GM19023 (cell line): ENCODE results near the gene SATB1.

Experiments
- ATAC-seq: cut with Tn5 transposase; IDR thresholded peaks from one replicate; pipeline ENCODE4 v1.9.1; 2021; ENCODE audit warnings: mild to moderate bottlenecking, moderate library complexity; ENCODE audit not compliant: unreplicated experiment

Gene SATB1

DNA sequence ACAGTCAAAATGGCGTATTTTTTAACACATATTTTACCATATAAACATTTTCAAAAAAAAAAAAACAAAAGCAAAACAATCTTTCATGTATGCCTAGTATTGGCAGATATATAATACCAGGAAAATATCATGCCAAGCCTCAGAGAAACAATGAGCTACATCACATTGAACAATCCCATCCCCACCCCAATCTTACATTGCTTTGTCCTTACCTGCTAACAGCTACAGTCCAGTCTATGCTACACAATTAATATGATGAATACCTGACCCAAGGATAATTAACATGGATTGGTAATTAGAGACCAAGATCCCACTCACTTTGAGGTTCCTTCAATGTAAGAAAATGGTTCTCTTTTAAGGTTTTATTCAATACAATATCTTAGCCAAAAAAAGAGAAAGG is 7.6 kb upstream of the SATB1 start:
- ATAC-seq: no peak

DNA sequence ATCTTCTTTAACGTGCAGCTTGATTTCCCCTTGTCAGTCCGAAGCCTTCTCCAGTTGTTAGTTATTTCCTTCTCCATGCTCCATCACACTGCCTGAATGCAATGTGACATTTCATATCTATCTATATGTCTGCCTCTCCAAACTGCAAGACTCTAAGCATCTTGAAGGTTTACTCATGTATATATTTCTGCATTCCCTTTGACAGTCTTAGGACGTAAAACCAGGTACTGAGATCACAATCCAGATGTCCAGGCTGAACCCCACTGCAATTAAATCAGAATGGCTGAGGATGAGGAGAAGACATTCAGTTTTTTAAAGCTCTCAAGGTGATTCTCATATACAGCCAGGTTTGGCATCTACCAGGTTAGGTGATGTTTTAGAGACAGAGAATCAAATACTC is 6.1 kb upstream of the SATB1 start:
- no peak for ATAC-seq

DNA sequence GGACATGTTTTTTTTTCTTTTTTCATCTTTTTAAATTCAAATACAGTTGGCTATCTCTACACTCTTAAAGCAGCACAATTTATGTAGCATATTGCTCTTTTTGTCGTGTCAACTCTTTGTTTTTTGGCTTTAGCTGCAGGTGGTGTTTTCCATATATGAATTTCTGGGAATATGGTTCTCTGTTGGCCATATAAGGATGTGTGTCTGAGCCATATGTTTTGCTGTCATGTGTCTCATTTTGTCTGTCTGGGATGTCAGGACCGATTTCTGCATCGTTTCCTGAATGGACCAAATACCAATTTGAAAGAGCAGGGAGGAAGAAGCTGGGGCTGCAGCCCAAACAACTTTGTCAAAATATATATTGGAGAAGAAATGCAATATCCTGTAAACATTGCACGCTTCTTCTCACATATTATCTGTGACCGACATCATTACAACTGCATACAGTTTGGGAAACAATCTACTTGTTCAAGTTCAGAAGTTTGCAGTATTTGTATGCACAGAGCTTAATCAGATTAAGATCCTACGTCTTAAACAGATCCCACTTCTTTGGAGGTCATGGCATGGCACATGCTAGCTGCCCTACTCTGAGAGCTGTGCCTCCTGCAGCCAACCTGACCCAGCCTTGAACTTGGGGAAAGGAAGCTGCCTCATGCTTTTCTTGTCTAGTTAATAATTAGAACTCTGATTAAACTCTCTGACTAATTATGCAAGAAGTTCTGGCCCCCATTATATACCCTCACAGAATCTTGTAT is 4.0 kb upstream of the SATB1 start:
- no peak for ATAC-seq

DNA sequence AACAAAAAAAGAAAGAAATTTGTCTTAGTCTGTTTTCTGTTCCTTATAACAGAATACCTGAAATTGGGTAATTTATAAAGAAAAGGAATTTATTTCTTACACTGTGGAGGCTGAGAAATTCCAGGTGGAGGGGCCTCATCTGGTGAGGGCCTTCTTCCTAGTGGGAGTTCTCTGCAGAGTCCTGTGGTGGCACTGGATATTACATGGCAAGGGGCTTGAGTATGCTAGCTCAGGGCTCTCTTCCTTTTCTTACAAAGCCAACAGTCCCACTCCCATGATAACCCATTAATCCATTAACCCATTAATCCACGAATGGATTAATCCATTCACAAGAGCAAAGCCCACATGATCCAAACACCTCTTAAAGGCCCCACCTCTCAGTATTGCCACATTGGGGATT is 2.9 kb upstream of the SATB1 start:
- ATAC-seq: no peak

DNA sequence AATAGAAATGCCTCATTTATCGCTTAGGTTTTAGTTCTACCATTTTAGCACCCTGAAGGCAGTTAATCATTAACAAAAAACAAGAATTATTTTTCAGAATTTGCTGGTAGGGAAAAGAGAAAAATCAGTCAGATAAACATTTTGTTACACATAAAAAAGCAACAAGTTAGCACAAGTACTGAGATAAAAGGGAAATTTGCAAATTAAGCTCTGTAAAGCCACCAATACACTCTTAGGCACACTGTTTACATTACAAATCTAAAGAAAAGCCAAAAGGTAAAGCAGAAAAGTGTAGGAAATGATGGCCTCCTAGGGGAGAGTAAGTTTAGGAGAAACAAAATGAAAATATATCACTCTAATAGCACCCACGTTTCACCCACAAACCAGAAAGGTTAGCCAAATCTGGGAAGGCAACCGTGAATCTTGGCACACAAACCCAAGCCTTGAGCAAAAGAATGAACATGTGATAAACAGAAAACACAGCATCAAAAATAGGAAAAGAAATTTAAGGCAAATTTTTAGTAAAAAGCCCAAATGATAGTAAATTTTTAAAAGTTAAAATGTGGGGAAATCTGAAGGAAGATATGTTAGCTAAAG is 1.6 kb upstream of the SATB1 start:
- ATAC-seq: no peak

GRCh38 chr3:18425641-18426257 is 610 bp upstream of the SATB1 start:
- ATAC-seq: peak; percentile 15

- ATAC-seq: peak; percentile 8
Measured at GRCh38 chr3:18424213-18424728, 868 bp downstream of the SATB1 start.

GRCh38 chr3:18423401-18424212 is 1.5 kb downstream of the SATB1 start:
- ATAC-seq: peak; percentile 61

GRCh38 chr3:18422972-18423371 is 2.2 kb downstream of the SATB1 start:
- no peak for ATAC-seq

GRCh38 chr3:18420555-18420954 is 4.6 kb downstream of the SATB1 start:
- ATAC-seq: no peak

DNA sequence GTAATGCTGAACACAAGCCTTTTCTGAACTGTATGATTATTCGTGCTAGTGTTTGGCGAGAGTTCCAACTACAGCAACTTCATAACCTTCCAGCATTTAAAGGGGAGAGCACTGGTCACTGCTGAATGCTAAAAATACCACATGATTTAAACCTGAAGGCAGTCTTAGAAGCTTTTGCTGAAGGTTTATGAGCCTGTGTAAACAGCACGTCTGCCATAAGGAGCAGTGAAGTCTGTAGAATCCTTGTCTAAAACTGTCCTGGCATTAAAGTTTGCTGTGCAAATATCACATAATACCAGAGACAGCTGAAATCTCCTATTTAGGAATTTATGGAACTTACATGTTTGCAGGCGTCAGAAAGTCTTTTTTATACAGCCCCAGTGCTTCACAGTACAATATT is 5.9 kb downstream of the SATB1 start:
- ATAC-seq: no peak

DNA sequence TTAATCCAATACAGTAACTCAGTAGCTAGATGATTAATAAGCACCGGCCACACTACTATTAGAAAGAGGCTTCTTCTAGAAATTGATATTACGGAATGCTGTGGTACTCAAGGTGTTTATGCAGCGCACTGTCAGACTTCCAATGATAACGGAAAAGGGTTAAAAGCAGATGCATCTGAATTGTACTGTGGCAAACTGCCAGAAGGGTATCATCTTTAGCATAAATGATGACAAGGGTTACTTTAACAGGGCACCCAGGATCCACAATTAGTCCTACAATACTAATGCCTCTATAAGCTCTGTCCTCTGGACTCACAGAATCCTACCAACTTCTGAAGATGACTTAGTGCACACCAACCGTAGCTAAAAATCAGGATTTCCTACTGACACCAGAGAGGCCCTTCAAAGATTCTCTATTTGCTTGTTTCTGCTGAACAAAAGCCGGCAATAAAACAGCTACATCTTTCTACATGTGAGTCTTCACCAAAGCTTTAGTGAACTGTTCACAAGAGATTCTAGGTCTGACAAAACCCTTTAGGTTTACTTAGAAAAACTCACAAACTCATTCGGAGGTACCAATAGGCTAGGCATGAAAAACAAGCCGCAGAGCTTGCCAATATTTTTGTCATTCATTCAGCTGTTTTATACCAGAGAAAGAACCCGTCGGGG is 7.1 kb downstream of the SATB1 start:
- ATAC-seq: no peak

DNA sequence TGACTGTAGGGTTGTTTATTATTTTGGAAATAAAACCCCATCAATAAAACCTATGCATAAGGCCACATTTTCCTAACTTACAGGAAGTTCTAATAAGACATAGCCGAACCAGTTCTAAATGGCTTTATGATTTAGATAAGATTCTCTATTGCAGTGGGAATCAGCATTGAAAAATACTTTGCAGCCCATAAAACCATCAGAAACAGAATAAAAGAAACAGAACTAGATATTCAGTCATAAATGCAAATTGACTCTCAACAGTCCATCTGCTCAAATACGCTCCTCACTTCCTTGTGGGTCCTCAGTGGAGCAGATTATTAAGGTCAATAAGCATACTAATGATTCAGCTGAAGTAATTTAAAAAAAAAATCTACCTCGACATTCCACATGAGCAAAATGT is 8.8 kb downstream of the SATB1 start:
- ATAC-seq: no peak

- ATAC-seq: no peak
Measured at GRCh38 chr3:18415839-18416238, 9.3 kb downstream of the SATB1 start.

- ATAC-seq: no peak
Measured at GRCh38 chr3:18415167-18415566, 10.0 kb downstream of the SATB1 start.

DNA sequence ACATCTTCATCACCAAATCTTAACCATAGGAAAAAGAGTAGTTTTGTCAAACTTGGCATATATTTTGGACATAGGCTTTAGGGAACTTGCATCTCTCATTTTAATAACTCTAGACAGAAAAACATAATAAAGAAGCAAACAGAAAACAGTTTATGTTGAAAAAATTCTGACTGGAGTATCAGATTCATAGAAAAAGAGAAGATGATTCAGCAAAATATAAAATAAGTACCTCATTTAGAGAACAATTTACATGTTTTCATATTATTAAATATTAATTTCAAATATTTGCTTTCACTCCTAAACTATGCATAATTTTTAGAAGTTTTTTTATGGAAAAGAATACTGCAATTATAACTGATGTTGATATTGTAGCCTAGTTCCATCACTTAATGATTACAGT is 12.5 kb downstream of the SATB1 start:
- no peak for ATAC-seq

GRCh38 chr3:18411541-18411940 is 13.6 kb downstream of the SATB1 start:
- no peak for ATAC-seq

GRCh38 chr3:18410205-18410604 is 14.9 kb downstream of the SATB1 start:
- no peak for ATAC-seq

GRCh38 chr3:18409266-18409665 is 15.9 kb downstream of the SATB1 start:
- ATAC-seq: no peak

- no peak for ATAC-seq
Measured at GRCh38 chr3:18405141-18405540, 20.0 kb downstream of the SATB1 start.

DNA sequence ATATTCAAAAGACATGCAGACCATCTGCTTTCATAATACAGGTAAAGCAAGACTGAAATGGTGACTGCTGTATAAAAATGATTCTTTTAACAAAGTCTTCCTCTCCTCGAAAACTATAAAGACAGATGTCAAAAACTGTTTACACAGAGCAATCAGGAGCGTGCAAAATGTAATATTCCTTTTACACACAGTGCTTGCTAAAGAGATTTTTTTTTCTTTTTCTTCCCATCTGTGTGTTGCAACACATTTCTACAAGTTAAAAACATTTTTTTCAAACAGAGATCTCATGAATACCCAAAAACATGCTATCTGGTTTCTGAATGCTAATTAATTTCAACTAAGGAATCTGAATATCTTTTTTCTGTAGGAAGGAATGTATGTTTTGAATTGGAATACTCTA is 22.1 kb downstream of the SATB1 start:
- no peak for ATAC-seq
